Esophagus mucosa (tissue), 1 donor: ENCODE results near the gene MYCBP2. TPM values are rescaled to one million over a fixed set of nuclear protein-coding genes. Genes with fewer than 3 reads are reported as not detected.

Source experiments
- ATAC-seq: fragments of 200-7000 bp; cut with Tn5 transposase; one replicate; pipeline ENCODE4 v1.9.1; 2020
- total RNA-seq: library from RNA; stranded (reverse); gene quantifications from one replicate; pipeline ENCODE4 v1.2.4, GENCODE V29; 2023
- donor health status: DM: yes; HTN: yes; CAD: no.

The MYCBP2 gene
- total RNA-seq, 1 donor from 2014 or later: 76.2 TPM

DNA sequence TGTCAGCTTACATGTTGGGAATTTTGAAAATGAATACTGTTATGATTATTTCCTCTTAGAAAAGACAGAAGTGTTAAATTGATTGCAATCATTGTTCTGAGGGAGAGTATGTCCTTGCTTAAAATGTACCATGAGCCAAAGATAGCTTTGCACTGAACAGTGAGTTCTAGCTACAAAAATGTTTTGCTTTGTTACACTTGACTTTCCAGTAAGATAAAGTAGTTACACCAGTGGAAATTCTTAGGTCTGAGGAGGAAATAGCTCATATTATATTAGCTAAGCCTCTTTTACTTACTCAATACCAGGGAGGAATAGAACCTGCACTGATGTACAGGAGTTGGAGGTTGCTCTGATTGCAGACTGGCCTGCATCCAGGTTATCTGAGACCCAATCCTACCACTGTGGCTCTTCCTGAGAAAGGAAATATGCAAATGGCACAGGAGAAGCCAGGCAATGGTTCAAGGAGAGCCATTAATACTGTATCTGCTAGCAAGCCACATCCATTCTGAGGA, 246.9 kb downstream of the MYCBP2 start:
- ATAC-seq: peak; percentile 29

DNA sequence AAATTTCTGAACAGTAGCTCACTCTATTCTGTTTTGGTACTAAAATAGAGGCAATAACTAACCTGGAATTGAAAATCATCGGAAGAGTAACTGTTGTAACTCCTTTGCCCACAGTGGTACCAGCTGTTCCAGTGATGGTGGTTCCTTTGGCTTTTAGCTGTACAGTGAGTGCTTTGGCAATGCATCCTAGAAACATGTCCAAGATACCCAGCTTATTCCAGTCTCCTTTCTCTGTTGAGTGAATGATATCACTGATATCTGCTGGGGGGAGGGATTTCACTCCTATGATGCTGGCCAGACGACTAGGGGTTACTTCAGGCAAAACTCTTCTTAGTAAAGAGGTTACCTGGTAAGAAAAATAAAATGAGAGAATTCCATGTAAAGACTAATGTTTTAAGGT, 259.4 kb downstream of the MYCBP2 start:
- no peak for ATAC-seq

DNA sequence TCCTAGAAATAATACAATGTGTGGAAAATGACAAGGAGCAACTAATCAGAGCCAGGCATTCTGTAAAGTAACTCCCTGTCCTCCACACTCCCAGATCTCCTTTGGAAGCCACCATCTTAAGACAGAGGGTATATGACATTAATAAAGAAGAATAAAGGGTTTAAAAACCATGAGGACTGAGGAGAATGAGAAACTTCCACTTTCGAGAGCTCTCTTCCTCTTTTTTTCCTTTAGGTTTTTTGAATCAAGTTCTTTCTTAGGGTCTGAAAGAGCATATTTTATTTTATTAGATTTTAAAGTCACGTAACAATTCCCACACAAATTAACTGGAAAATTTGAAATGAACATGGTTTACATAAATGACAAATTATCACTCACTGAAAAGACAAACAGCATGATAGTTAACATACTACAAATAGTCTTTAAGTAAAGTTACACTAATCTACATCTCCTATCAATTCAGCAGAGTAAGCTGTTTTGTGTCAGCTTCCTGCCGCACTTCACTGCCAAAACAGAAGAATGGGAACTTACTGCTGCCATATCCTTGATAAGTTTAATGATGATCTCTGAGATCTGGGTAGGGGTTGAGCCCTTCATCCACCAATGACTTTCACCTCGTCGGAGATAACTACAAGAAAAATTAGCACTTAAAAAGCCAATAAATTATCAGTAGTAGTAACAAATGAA, 261.3 kb downstream of the MYCBP2 start:
- ATAC-seq: no peak

DNA sequence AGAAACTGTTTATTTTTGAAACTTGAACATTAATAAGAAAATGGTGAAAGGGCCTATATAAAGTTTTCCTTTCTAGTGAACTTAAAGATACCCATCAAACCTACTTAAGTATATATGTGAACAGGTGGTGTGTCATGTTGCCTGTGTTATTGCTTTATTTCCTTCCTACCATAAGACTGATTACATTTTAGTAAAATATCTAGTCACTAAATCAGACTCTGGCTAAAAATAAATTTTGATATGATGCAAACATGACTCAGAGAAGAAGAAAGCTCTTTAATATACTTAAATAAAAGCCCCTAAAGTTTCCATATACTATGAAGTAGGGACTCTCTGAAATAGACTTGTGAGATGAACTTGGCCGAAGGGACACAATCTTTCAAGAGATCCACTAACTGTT, 264.8 kb downstream of the MYCBP2 start:
- no peak for ATAC-seq

DNA sequence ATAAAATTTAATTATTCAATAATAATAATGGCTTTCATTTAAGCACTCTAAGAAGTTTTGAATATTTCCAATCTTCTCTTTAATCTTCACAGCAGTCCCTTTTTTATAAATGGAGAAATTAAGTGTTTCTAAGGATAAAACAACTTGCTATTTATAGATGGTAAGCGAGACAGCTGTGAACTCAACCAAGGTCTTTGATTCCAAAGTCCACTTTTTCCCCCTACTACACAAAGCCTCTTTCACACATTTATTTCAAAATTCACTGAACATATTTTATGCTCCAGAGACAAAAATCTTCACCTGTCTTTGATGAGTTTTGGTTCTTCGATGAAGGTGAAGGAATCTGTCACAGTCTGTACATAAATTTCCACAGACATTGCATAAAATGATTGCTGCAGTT, 265.5 kb downstream of the MYCBP2 start:
- no peak for ATAC-seq

DNA sequence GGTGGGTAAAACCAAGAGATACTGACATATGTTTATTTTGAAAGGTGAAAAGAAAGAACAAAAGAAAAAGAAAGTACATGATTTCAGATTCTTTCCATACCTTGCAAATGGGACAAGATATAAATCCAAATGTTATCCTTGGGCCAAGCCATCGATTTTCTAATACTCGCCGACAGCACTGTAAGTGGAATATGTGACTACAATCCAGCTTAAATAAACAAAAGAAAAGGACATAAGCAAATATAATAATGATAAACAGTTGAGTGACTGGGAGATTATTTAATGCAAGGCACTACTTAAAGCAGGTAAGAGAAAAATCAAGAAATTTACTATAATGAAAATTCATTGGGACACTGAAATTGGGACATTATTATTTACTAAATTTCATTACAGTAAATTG, 270.0 kb downstream of the MYCBP2 start:
- no peak for ATAC-seq

DNA sequence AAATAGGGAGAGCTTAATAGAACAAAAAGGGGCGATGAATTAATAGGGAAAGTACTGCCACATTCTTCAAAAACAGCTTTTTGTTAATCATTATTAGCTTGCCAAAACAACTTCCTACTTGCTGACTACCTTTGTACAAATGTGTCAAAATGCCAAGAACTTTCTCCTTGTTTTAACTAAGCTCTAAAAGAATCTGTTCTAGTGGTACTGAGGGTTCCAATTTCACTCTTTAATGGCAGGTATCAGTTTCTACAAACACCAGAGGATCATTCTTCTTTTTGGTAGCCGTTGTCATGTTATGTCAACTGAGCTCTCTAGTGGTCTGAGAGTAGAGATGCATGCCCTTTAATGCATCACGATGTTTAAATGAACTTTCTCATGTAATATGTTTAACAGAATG, 270.5 kb downstream of the MYCBP2 start:
- ATAC-seq: no peak

DNA sequence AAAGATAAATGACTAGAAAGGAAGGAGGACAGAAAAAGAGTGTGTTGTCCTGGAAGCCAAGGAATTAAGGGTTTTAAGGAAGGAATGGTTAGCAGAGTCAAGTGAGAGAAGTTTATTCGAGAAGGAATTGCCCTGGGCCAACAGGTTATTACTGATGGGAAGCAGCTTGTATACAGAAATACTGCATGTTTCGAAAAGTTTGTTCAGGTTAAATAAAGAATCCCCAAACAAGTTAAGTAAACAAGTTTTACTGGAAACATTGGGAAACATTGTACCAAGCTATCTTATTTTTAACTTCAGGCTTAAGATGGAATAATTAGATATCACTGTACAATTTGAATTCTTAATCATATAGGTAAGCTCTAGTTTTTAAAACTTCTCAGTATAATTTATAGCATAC, 271.7 kb downstream of the MYCBP2 start:
- ATAC-seq: no peak

DNA sequence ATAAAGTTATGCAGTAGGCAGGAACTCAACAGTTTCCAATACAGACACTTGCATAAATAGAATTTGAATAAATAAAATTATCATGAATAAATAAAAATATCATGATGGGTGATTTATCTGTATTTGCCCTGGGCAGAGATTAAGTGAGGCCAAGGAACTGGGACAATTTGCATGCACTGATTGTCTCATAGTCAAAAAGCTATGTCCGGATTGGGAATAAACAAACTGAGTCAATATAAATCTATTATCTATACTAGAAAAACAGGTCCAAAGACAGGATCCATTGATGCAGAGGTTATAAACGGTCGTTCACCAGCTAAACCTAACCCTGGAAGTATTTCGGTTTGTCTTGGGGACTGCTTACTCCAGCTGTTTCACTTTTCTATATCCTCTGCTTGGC, 273.7 kb downstream of the MYCBP2 start:
- no peak for ATAC-seq

DNA sequence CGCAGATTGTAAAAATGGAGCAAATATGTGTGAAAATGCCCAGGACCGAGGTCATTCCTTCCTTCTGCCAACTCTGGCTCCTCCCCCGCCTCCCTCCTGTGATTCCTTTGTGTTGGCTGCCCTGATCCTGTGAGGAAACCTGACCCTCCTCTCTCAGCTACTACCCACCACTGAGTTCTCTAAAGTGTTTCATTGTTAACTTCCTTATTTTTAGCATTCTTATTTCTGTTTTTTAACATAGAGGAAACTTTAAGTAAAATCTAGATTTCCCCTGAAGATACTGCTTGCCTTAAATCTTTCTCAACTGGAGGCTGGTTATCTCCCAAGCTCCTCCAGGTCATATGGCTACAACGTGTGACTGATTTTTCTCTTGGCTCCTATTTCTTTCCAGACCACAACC, 278.2 kb downstream of the MYCBP2 start:
- ATAC-seq: no peak

DNA sequence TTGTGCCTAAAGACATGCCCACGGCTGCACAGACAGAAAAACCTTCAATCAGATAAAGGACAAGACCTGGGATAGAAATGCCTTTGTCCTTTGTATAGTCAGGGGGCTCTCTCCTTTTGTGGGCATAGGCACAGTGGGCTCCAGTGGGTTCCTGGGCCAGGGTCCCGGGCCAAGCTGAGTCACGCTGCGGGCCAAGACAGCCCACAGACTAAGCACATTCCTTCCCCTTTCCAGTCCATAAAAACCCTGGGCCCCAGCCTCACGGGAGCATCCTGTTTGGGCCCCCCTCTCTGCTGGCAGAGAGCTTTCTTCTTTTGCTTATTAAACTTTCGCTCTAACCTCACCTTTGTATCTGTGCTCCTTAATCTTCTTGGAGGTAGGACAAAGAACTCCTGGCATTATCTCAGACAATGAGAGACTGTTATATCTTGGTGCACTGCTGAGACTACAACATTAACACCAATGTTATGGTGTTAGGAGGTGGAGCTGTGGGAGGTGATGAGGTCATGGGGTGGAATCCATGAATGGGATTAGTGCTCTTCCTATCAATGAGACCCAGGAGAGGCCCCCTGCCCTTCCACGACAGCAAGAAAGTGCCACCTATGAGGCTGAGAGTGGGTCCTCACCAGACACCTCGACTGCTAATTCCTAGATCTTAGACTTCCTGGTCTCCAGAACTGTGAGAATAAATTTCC, 279.1 kb downstream of the MYCBP2 start:
- no peak for ATAC-seq

DNA sequence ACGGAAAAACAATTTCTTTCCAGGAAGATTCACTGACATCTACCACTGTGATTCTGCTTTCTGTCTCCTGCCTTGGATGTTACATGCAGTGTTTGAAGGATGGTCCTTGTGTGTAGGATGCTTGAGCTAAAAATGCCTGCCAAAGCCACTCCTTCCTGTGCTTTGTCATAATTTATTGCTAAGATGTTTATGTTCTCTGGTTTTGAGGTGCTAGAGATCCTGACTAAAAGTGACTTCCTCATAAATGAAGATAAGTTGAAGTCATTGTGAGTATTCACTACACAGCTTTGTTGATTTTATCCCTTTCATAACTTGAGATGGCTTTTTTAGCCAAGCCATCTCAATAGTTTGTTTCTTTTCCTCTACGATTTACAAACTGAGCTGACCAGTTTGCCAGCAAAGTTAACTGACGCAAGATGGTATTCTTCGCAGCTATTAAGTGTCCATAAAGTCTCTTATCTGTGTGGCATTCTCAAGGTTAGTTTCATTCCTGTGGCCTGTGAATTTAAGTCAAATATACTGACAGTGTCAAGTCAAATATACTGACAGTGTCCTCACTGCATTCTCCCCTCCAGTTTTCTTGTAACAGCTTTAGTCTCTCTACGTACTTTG, 284.2 kb downstream of the MYCBP2 start:
- ATAC-seq: no peak

DNA sequence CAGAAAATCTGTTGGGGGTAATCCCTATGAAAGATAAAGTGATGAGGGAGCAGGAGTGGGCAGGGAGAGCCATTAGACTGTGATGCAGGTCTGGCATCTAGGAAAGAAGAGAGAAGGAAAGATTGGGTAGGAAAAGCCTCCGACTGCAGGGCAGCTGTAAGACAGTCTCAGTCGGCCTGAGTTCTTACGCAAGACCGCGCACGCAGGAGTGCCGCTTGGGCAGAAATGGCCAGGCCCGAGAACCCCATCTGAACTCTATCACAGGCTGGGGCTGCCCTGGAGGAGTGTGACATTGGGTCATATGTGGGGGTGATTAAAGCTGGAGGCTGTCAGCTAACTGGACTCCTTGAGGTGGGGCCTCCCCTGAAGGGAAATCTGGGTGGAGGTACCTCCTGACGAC, 286.1 kb downstream of the MYCBP2 start:
- ATAC-seq: no peak

DNA sequence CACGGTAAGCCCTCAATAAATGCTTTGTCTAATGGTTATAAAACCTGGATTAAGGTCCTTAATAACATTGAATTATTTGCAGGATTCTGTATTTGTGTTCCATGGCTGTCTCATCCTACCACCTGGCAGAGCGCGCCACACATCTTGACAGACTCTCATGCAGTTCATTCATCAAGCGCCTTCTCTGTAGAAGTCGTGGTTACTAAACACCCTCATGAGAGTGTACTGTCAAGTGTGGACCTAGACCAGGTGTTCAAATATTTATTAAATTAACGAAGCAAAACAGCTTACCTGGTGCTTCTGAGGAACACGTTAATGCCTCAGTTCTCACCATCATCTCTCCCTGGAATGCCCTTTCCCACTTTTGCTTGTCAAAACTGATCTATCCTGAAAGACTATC, 286.8 kb downstream of the MYCBP2 start:
- ATAC-seq: no peak

DNA sequence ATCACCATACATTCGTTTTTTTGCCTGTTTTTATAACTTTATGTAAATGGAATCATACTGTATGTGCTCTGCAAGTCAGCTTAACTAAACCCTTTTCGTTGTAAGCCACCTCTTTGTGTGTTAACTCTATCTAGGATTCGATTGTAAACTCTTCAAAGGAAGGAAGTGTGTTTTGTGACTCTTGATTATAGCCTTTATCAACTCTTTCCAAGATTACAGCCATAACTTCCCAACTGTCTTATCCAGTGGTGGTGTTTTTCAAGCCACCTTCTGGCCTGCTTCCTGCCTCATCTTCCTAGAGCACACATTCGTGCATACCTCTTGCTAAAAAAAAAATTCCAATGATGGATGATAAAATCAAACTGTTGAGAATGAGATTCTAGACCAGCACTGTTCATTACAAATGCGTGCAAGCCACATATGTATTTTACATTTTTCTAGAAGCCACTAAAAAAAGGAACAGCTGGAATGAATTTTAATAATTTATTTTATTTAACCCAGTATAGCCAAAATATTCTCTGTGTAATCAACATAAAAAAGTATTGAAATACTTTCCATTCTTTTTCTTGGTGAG, 287.9 kb downstream of the MYCBP2 start:
- no peak for ATAC-seq

DNA sequence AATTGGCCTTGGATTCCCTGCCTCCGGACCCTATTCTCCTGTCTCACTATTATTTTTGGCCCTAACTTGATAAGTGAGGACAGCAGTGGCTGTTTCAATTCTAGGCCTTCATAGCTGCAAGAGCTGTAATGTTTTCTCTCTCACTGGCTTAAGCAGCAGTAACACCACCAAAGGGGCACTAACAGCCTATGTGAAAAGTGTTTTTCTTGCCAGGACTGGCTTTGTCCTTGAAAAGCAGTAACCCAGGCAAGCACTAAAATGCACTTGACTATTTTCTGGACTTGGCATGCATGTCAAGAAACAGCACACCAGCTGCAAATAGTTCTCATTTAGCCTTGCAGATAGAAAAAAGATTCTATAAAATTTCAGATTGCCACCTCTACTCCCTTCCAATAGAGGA, 290.6 kb downstream of the MYCBP2 start:
- no peak for ATAC-seq

DNA sequence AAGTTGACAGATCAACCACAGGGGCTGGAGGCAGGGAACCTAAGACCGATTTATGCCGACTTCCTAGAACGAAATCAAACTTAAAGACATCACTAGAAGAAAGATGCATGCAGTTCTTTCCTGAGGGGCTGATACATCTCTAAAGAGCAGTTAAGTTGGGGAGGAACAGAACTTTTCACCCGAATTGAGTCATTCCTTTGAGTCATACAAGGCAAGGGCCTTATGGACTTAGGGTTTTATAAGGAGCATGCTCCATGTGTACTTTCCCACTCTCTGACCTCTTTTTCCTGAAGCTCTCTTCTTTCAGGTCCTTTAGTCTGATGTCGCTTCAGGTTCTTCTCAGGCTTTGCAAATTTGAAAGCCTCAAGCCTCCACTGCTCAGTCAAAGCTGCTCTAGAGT, 292.0 kb downstream of the MYCBP2 start:
- ATAC-seq: peak; percentile 44

DNA sequence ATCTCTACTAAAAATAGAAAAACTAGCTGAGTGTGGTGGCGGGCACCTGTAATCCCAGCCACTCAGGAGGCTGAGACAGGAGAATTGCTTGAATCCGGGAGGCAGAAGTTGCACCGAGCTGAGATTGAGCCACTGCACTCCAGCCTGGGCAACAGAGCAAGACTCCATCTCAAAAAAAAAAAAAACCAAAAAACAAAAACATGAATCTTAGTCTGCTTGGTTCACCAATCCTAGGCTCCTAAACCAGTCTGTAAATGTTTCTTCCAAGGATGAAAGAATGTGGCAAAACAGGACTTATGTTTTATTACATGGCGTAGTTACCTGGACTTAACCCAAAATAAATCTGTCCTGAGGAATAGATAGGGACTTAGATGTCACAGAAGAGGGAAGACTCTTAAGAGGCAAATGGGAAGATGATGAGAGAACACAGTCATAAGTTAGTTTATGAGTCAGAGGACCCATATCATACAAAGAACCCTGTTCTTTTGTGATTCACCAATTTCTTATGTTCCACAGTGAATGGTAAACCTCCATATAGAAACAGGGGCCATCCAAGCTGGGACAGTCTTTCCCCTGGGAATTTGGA, 293.1 kb downstream of the MYCBP2 start:
- peak; percentile 27 for ATAC-seq

DNA sequence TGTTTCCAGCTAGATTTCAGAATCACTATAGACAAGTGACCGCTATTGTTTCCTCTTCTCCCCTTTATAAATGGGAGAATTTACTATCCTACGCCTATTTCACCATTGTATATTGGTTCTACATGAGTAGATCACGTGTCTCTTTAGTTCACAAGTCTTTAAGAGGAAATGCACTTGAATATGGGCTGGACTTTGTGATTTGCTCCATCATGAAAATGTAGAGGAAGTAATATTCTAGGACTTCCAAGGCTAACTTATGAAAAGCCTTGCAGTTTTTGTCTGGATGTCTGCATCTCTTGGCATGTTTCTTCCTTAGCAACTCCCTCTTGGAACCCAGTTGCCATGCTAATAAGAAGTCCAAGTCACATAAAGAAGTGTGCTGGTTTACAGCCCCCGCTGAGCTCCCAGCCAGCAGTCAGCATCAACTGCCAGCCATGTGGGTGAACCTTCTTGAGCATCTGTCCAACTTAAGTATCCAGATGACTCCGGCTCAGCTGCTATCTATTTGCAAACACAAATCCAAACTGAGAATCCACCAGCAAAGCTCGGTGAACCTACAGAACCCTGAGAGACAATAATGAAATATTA, 295.1 kb downstream of the MYCBP2 start:
- no peak for ATAC-seq

DNA sequence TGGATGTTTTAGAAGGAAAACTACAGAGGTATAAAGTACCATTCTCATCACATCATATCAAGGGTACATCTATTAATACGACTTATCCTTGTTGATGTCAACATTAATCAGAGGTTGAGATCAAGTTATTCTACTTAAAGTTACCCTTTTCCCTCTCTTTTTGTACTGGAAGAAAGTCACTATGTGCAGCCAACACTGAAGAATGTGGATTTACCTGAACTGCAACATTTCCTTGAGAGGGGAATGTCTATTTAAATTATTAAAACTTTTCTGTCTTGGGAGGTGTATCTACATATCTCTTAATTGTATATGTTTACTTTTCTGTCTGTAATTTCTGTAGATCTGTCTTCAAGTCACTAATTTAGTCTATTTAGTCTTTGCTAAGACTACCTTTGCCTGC, 297.5 kb downstream of the MYCBP2 start:
- no peak for ATAC-seq

DNA sequence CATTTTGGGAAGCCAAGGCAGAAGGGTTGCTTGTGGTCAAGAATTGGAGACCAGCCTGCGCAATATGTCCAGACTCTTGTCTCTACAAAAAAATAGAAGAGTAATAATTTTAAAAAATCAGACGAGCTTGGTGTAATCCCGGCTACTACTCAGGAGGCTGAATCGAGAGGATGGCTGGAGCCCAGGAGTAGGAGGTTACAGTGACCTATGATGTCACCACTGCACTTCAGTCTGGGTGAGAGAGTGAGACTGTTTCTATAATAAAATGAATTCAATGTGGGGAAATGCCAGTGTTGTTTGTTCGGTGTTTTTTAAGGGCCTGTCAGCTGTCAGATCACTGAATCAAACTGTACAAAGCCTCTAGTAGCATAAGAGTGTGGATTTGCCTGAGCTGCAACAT, 298.7 kb downstream of the MYCBP2 start:
- ATAC-seq: no peak

DNA sequence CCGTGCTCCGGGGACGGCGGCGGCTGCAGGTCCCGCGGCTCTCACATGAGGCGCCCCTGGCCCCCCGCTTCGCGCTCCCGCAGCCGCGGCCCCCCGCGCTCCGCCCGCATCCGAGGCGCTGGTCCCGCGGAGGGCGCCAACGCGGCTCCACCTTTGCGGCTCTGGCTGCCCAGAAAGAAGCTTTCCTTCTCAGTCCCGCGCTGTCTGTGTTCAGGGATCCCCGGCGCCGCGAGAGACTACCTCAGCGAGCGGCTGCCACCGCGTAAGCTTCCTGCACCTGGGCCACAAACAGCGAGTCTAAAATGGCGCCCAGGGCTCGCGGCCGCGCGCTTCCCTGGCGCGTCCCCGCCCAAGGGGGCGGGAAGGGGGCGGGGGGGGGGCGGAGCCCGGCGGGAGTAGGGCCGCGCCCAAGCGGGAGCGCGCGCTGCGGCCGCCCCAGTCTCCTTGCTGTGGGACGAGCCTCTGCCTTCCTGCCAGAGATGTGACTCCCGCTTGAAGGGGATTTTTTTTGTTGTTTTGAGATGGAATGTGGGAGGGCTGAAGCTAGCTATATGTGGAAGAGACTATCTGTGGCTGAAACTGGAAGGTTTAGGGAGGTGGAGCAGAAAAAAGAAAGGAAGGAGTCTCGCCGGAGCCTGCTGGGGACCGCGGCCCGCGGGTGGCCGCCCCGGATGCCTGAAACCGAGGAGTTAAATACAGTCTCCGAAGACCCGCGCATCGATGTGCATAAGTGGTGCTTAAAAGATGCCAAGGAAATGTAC, 299.9 kb downstream of the MYCBP2 start, which contains the start of gene FBXL3:
TSS of gene FBXL3 (minus strand) at position 299 of the 761 bp plus-strand sequence. CDS start 5,299 bp downstream, outside the sequence.
- peak; percentile 87 for ATAC-seq
